Esophagus squamous epithelium (tissue), 5 donors: ENCODE data around the gene HNRNPU. TPM values are rescaled to one million over a fixed set of nuclear protein-coding genes. Genes with fewer than 3 reads are reported as not detected.

ENCODE experiments used
- DNase-seq: peaks from one replicate; lab custom pipeline; 2025; lab: John Stamatoyannopoulos, UW
- H3K27ac ChIP-seq, 4 donors: fragments of 200-600 bp; sonication (generic); one replicate each; pipeline ENCODE4 v1.5.1; 2016 to 2019; ENCODE audit warnings: mild to moderate bottlenecking in 1 of 4
- H3K27me3 ChIP-seq, 4 donors: fragments of 200-600 bp; sonication (generic); 1 replicate in 3 of 4; 2 replicates in 1 of 4; pipeline versions ENCODE4 v1.5.1 to v1.6.0; 2017 to 2021; ENCODE audit warnings: antibody characterized with exemption in 1 of 4
- H3K36me3 ChIP-seq, 3 donors: fragments of 200-600 bp; sonication (generic); one replicate each; pipeline ENCODE4 v1.5.1; 2016 to 2019
- H3K4me1 ChIP-seq, 3 donors: fragments of 200-600 bp; sonication (generic); one replicate each; pipeline ENCODE4 v1.5.1; 2017 to 2019
- H3K4me3 ChIP-seq, 4 donors: fragments of 200-600 bp; sonication (generic); 1 replicate in 3 of 4; 2 replicates in 1 of 4; pipeline ENCODE4 v1.5.1; 2016 to 2019; ENCODE audit warnings: mild to moderate bottlenecking in 2 of 4, moderate library complexity in 1 of 4
- H3K9me3 ChIP-seq, 3 donors: fragments of 200-600 bp; sonication (generic); one replicate each; pipeline ENCODE4 v1.5.1; 2016 to 2019
- POLR2A ChIP-seq, 4 donors: fragments of 450-650 bp; IDR thresholded peaks; one replicate each; pipeline ENCODE4 v1.6.1; 2017; ENCODE audit warnings: antibody characterized with exemption in 4 of 4, mild to moderate bottlenecking in 4 of 4, moderate library complexity in 3 of 4
- WGBS, 2 donors: methylation state at CpG; one replicate each; pipeline ENCODE4 v1.1.5; 2018; 5-methylcytosine and 5-hydroxymethylcytosine counted together
- intact Hi-C: fragments of 100-400 bp; cut with DNase I; formaldehyde crosslinking; loops from one replicate; pipeline ENCODE4 v1.15.0; 2022
- total RNA-seq, 4 donors: library from RNA; depleted of rRNA; stranded (reverse); fragments of >200 nt; gene quantifications; one replicate each; pipeline ENCODE4 v1.1.0, GENCODE V29; 2016
- TF ChIP-seq, protein P1 (sequence below), 6 experiments: fragments of 450-650 bp in 4 of 6; fragments of 200-600 bp in 2 of 6; sonication (generic) in 2 of 6; IDR thresholded peaks; one replicate each; pipeline ENCODE4 v1.5.1; 2016 to 2019; ENCODE audit warnings: antibody characterized with exemption in 6 of 6, mild to moderate bottlenecking in 4 of 6, moderate library complexity in 4 of 6
- donor health status: DM: yes; HTN: yes; CAD: no.

Gene HNRNPU
- total RNA-seq, 4 donors from 2014 or later = 176 to 308 (median 257) TPM

DNA sequence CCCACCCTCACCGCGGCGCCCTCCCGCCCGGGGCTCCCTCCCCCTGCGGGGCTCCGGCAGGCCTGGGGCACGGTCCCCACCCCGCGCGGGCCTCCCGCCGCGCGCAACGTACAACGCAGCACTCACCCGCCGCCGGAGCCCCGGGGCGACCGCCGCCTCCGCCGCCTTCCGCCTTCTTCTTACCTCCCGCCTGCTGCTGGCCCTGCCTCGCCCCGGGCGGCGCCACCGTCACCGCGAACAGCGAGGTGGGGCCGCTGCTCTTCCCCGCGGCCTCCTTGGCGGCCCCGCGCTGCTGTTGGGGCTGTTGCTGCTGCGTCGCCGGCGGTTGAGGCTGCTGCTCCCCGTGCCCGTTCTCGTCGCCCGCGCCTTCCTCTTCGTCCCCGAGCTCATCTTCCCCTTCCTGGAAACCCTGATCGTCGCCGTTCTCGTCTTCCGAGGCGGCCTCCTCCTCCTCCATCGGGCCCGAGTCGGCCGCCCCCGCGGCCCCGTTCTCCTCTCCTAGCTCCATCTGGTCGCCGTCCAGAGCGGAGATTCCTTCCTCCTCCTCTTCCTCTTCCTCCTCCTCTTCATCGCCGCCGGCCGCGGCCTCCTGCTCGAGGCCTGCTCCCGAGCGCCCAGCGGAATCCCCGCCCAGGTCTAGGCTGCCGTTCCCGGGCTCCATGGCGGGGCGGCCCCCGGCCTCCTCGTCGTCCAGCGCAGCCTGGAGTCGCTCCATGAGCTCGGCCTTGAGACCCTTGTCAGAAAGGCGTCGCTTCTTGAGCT is 671 bp downstream of the HNRNPU start:
- peak in 1 of 4 donors; percentile 4 for TF ChIP-seq POLR2A (IDR thresholded peaks at IDR 0.05)
- TF ChIP-seq, protein P1, sequence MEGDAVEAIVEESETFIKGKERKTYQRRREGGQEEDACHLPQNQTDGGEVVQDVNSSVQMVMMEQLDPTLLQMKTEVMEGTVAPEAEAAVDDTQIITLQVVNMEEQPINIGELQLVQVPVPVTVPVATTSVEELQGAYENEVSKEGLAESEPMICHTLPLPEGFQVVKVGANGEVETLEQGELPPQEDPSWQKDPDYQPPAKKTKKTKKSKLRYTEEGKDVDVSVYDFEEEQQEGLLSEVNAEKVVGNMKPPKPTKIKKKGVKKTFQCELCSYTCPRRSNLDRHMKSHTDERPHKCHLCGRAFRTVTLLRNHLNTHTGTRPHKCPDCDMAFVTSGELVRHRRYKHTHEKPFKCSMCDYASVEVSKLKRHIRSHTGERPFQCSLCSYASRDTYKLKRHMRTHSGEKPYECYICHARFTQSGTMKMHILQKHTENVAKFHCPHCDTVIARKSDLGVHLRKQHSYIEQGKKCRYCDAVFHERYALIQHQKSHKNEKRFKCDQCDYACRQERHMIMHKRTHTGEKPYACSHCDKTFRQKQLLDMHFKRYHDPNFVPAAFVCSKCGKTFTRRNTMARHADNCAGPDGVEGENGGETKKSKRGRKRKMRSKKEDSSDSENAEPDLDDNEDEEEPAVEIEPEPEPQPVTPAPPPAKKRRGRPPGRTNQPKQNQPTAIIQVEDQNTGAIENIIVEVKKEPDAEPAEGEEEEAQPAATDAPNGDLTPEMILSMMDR (IDR thresholded peaks at IDR 0.05) = no peak
- Histone ChIP-seq H3K36me3 (peaks cover 0 to 25% (median 5%) of the 10 kb centered on the region in 3 donors), H3K4me1 (peaks cover 14 to 46% (median 30%) of the 10 kb centered on the region in 3 donors), H3K4me3 (peak overlapping the region; percentile 73 to 98 (median 92)), H3K27me3 (no peaks in the 10 kb centered on the region), H3K27ac (peak overlapping the region; percentile 98 to 100 (median 100)), H3K9me3 (no peaks in the 10 kb centered on the region)
- WGBS, 2 donors = 1 to 2% methylated on average over 44 to 45 of the region's 92 CpGs
- intact Hi-C loops = loop anchor here (5.0 kb wide), 1 partner anchor 109 kb away; no protein-coding TSS in a partner anchor
- peak; percentile 61 for DNase-seq

GRCh38 chr1:244862699-244863490 is 1.4 kb downstream of the HNRNPU start:
- H3K9me3 ChIP-seq = no peaks in the 10 kb centered on the region
- TF ChIP-seq POLR2A (IDR thresholded peaks at IDR 0.05) = peak in 3 of 4 donors; percentile 23 to 87 (median 24)
- TF ChIP-seq, protein P1 (IDR thresholded peaks at IDR 0.05) = no peak
- peak; percentile 91 for DNase-seq
- H3K36me3 ChIP-seq = peaks cover 0 to 32% (median 9%) of the 10 kb centered on the region in 3 donors
- H3K4me1 ChIP-seq = peaks cover 14 to 54% (median 30%) of the 10 kb centered on the region in 3 donors
- intact Hi-C loops = loop anchor here (5.0 kb wide), 1 partner anchor 109 kb away; no protein-coding TSS in a partner anchor
- H3K4me3 ChIP-seq = peak overlapping the region; percentile 73 to 98 (median 92)
- WGBS, 2 donors = 0% methylated on average over 12 to 32 of the region's 87 CpGs
- no peaks in the 10 kb centered on the region for H3K27me3 ChIP-seq
- H3K27ac ChIP-seq = peak overlapping the region; percentile 98 to 100 (median 100)

DNA sequence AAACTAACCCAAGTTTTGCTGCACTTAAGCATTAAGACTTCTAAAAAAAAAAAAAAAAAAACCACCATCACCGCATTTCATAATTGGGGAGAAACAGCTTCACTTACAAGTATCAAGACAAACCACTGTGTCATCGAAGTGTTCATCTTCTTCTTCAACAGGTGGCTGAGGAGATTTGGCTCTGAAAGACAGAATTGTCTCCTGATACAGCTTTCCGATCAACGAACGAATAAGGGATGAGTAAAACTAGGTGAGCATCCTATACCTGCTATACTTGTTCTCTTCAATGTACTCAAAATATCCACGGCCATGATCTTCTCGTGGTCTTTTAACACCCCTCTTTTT is 2.0 kb downstream of the HNRNPU start:
- Histone ChIP-seq H3K4me1 (peaks cover 14 to 59% (median 30%) of the 10 kb centered on the region in 3 donors), H3K36me3 (peaks cover 1 to 38% (median 13%) of the 10 kb centered on the region in 3 donors), H3K4me3 (peak overlapping the region; percentile 73 to 98 (median 92)), H3K27me3 (no peaks in the 10 kb centered on the region), H3K9me3 (no peaks in the 10 kb centered on the region), H3K27ac (peak overlapping the region; percentile 98 to 100 (median 100))
- WGBS, 2 donors = 0 to 1% methylated on average over 7 of the region's 7 CpGs
- TF ChIP-seq, protein P1 (IDR thresholded peaks at IDR 0.05) = no peak
- no peak for TF ChIP-seq POLR2A (IDR thresholded peaks at IDR 0.05)
- DNase-seq = no peak
- intact Hi-C loops = loop anchor here (5.0 kb wide), 1 partner anchor 110 kb away; no protein-coding TSS in a partner anchor

- WGBS, 2 donors = 3 to 4% methylated on average over 2 of the region's 2 CpGs
- TF ChIP-seq, protein P1 (IDR thresholded peaks at IDR 0.05) = no peak
- TF ChIP-seq POLR2A (IDR thresholded peaks at IDR 0.05) = no peak
- peaks cover 8 to 45% (median 20%) of the 10 kb centered on the region in 3 donors for H3K36me3 ChIP-seq
- peak overlapping the region; percentile 73 to 98 (median 92) for H3K4me3 ChIP-seq
- H3K27me3 ChIP-seq = no peaks in the 10 kb centered on the region
- H3K9me3 ChIP-seq = no peaks in the 10 kb centered on the region
- H3K27ac ChIP-seq = peak overlapping the region in 3 of 4 donors; percentile 2 to 100 (median 100)
- intact Hi-C loops = loop anchor here (5.0 kb wide), 1 partner anchor 111 kb away; no protein-coding TSS in a partner anchor
- peaks cover 14 to 66% (median 30%) of the 10 kb centered on the region in 3 donors for H3K4me1 ChIP-seq
- DNase-seq = no peak
Measured at GRCh38 chr1:244861683-244862082, 2.7 kb downstream of the HNRNPU start.
